Activated T-helper 17 cell treated with anti-CD3 and anti-CD28 coated beads, Interleukin-2, amount 50 U/mL, for 72 hours (primary cell): ENCODE results near the gene AK1. TPM values are rescaled to one million over a fixed set of nuclear protein-coding genes. Genes with fewer than 3 reads are reported as not detected.

Experiments
- ATAC-seq: fragments of 150-1000 bp; cut with Tn5 transposase; replicated peaks from 2 replicates; pipeline ENCODE4 v1.10.0; 2021; ENCODE audit warnings: mild to moderate bottlenecking, moderate library complexity
- H3K27ac Mint-ChIP-seq: one replicate; pipeline ENCODE4 v1.8.0; 2022; ENCODE audit warnings: mixed read lengths
- H3K27me3 Mint-ChIP-seq: one replicate; pipeline ENCODE4 v1.8.0; 2022; ENCODE audit warnings: mixed read lengths
- H3K36me3 Mint-ChIP-seq: one replicate; pipeline ENCODE4 v1.8.0; 2022; ENCODE audit warnings: low read depth, mild to moderate bottlenecking, mixed read lengths
- H3K4me1 Mint-ChIP-seq: one replicate; pipeline ENCODE4 v1.8.0; 2022; ENCODE audit warnings: mixed read lengths
- H3K4me3 Mint-ChIP-seq: one replicate; pipeline ENCODE4 v1.8.0; 2022; ENCODE audit warnings: mild to moderate bottlenecking, mixed read lengths
- H3K9me3 Mint-ChIP-seq: one replicate; pipeline ENCODE4 v1.8.0; 2022; ENCODE audit warnings: mixed read lengths
- total RNA-seq, 2 donors: library from RNA; stranded (reverse); gene quantifications; one replicate each; pipeline ENCODE4 v1.2.3, GENCODE V29; 2022

Gene AK1
- total RNA-seq, 2 donors from 2014 or later: 23.2 to 79.0 TPM

DNA sequence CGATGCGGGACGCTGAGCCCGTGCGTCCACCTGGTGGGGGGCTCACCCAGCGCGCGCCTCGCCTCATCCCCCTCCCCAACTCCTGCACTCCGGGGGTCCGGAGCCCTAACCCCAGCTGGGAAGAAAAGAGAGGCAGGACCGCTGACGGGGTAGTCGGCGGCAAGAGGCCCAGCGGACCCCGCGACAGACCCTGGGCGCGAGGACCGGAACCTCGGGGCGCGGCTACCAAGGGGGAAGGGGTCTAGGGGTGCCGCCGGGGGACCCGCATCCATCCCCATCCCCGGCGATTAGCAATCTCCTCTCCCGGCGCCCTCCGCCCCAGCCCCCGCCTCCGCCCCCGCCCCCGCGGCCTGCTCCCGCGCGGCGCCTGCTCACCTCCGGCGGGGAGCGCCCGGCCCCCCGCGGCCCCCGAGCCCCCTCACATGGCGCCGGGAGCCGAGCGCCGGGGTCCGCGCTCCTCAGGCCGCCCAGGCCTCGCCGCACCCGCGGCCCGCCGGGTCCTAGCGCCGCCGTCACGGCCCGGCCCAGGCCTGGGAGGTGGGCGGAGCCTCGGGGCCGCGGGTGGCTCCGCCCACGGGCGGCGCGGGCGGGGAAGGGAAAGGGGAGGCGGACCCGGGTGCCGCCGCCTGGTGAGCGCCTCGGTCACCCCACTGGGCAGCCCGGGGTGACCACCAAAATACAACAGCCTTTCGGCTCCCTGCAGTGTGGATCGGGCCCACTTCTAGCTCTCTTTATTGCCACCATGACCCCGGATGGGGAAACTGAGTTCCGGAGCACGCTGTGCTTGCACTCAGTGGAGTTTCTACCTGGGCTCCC lies 21.9 kb upstream of the AK1 start, which contains the start of gene ST6GALNAC6:
TSS of gene ST6GALNAC6 (minus strand) at position 476 of the 816 bp plus-strand sequence. CDS start 1,622 bp downstream, outside the sequence.
- H3K4me1 Mint-ChIP-seq: peaks cover 4% of the 10 kb centered on the region
- peak within 1 kb of the TSS; percentile 86 for H3K4me3 Mint-ChIP-seq
- no peaks in the 10 kb centered on the region for H3K27me3 Mint-ChIP-seq
- H3K9me3 Mint-ChIP-seq: no peaks in the 10 kb centered on the region
- peaks cover 48% of the 10 kb centered on the region for H3K36me3 Mint-ChIP-seq
- H3K27ac Mint-ChIP-seq: peak within 1 kb of the TSS; percentile 90
- peak; percentile 78 for ATAC-seq

DNA sequence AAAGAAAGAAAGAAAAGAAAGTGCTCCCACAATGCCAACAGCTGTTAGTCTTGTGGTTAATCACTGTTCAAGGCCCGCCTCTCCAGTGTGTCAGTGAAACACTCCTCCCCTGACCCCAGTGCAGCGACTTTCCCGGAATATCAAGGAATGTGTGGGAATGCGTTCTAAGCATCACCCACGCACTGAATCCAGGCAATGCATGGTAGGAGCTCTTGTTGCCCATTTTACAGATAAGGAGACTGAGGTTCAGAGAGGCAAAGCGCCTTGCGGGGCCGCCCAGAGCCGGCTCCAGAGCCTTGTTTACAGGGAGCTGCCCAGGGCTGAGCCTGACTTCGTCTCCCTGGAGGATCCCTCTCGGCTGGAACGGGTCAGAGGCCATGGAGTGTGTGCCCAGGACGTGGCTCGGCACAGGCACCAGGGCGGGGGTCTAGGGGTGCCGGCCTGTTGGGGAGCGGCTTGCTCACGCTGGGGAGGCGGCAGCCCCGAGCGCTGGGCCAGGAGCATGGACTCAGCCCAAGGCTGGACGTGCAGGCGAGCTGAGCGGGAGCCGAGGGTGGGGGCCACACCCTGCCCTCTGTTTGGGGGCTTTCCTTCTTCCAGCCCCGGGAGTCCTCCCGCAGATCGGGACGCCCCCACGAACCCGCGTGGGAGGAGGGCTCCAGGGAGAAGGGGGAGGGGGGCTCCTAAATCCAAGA lies 21.1 kb upstream of the AK1 start:
- ATAC-seq: peak; percentile 20
- Mint-ChIP-seq H3K27ac (peak overlapping the region; percentile 88), H3K36me3 (peaks cover 48% of the 10 kb centered on the region), H3K9me3 (no peaks in the 10 kb centered on the region), H3K4me1 (peaks cover 3% of the 10 kb centered on the region), H3K4me3 (peak overlapping the region; percentile 80), H3K27me3 (no peaks in the 10 kb centered on the region)

DNA sequence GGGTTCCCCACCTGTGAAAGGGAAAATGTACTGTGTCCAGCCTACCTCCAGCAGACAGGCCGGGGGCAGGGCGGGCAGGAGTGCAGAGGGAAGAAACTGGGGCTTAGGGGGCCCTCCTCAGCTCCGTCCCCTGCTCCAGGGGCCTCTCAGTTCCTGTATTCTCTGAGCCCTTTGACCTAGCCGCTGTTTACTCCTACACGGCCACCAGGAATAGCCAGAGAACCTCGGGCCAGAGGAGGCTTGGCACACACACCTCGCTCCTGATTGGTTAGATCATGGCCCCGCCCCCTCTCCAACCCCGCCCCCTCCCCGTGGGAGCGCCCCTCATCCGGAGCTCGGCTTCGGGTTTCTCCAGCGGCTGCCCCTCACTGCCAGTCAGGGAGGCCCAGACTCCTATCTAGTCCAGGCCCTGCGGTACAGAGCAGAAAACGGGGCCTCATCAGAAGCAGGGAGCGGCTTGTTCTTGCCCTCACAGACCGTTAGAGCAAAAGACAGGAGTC lies 19.8 kb upstream of the AK1 start:
- H3K9me3 Mint-ChIP-seq: no peaks in the 10 kb centered on the region
- H3K4me1 Mint-ChIP-seq: peaks cover 5% of the 10 kb centered on the region
- peak overlapping the region; percentile 80 for H3K4me3 Mint-ChIP-seq
- no peak overlapping the region for H3K27ac Mint-ChIP-seq
- no peaks in the 10 kb centered on the region for H3K27me3 Mint-ChIP-seq
- peaks cover 56% of the 10 kb centered on the region for H3K36me3 Mint-ChIP-seq
- ATAC-seq: no peak

DNA sequence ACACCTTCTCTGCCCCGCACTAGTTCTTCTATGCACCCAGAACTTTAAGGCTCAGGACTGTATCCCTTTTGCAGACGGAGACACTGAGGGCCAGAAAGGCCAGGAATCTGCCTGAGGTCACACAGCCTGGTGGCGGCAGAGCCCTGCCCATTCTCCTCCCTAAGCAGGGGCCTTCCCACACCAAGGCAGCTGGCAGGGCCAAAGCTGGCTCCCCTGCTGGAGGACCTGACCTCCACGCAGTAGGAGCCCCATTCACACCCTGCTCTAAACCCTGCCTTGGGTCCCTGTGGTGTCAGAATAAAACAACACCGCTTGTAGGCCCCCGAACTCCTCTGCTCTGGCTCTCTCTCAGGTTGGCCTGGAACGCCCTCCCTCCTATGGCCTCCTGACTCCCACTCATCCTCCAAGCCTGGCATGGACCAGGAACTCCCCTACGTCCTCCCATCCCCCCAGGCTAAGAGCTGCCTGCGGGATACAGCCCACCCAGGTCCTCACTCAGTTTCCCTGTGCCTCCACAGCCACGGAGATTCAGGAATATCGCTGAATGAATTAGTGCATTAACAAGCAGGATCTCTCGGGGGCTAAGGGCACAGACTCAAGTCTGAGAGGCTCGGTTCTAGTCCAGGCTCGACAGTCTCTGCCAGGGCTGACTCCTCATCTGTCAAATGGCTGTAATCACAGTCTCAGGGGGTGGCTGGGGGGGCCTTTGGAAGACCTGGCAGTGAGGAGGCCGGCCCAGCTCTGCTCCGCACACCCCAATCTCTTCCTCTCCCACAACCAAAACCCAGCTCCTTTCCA lies 19.1 kb upstream of the AK1 start:
- Mint-ChIP-seq H3K36me3 (peaks cover 63% of the 10 kb centered on the region), H3K4me1 (peaks cover 6% of the 10 kb centered on the region), H3K27ac (no peak overlapping the region), H3K4me3 (no peak overlapping the region), H3K9me3 (no peaks in the 10 kb centered on the region), H3K27me3 (no peaks in the 10 kb centered on the region)
- no peak for ATAC-seq

DNA sequence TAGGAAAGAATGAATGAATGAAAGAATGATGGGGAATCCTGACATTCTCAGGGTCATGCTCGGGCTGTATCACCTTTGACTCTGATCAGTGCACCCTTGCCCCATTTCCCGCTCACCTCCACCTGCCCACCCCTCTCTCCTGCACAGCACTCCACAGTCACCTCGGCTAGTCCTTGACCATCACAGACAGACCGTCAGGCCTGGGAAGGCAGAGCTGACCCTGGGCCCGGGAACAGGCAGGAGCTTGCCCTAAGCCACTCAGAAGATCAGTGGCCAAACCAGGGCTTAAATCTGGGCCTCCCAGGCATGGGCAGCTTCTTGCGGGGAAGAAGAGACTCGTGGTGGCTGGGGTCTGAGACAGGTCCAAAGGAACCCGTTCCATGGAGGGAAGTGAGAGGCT lies 18.3 kb upstream of the AK1 start:
- H3K9me3 Mint-ChIP-seq: no peaks in the 10 kb centered on the region
- no peaks in the 10 kb centered on the region for H3K27me3 Mint-ChIP-seq
- peaks cover 11% of the 10 kb centered on the region for H3K4me1 Mint-ChIP-seq
- no peak overlapping the region for H3K4me3 Mint-ChIP-seq
- peaks cover 70% of the 10 kb centered on the region for H3K36me3 Mint-ChIP-seq
- ATAC-seq: no peak
- H3K27ac Mint-ChIP-seq: no peak overlapping the region

DNA sequence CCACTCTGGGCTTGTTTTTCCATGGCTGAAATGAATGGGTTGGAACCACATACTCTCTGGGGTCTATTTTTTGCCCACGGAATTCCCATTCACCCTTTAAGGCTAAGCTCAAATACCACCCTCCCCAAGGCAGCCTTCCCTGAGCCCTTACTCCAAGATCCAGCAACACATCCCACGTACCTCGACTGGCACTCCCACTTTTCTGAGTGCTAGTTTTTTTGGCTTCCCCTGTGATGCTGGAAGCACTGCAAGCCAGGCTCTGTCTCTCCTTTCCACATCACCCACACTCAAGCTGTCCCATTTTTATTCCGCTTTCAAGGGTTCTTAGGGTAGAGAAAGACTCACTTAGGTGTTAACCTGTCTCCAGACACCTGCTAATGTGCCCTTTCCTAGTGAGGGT lies 15.9 kb upstream of the AK1 start:
- Mint-ChIP-seq H3K4me3 (no peak overlapping the region), H3K27ac (peak overlapping the region; percentile 56), H3K36me3 (peaks cover 89% of the 10 kb centered on the region), H3K9me3 (no peaks in the 10 kb centered on the region), H3K27me3 (no peaks in the 10 kb centered on the region), H3K4me1 (peaks cover 11% of the 10 kb centered on the region)
- ATAC-seq: no peak

DNA sequence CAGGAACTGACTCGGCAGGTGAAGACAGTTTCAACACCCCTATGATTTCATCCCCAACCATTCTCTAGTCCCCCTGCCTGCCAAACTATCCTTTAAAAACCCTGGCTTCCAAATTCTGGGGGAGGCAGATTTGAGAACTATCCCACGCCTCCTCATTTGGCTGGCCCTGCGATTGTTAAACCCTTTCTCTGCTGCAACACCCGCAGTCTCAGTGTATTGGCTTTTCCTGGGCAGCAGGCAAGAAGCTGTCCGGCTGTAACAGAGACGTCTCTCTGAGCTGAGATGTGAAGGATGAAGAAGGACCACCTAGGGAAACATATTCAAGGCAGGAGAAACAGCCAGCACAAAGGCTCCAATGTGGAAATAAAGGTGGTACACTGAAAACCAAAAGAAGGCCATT lies 15.4 kb upstream of the AK1 start:
- no peak for ATAC-seq
- H3K27me3 Mint-ChIP-seq: no peaks in the 10 kb centered on the region
- peak overlapping the region; percentile 22 for H3K27ac Mint-ChIP-seq
- H3K9me3 Mint-ChIP-seq: no peaks in the 10 kb centered on the region
- H3K4me3 Mint-ChIP-seq: no peak overlapping the region
- H3K4me1 Mint-ChIP-seq: peaks cover 11% of the 10 kb centered on the region
- H3K36me3 Mint-ChIP-seq: peaks cover 94% of the 10 kb centered on the region

DNA sequence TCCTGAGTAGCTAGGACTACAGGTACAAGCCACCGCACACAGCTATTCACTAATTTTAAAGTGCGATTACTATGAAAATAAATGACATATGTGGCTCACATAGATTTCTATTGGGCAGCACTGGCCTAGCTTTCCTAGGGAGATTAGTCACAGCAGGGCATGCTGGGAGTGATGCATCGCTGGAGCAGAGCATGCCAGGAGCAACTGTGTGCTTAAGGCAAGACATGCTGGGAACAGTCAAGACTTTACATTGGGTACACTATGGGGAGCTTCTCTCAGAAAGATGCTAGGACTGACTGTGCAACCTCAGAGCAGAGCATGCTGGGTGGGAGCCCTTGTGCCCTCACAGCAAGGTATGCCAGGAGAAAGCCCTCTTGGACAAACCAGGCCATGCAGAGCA lies 12.6 kb upstream of the AK1 start:
- Mint-ChIP-seq H3K27ac (no peak overlapping the region), H3K4me1 (peaks cover 11% of the 10 kb centered on the region), H3K4me3 (no peak overlapping the region), H3K9me3 (no peaks in the 10 kb centered on the region), H3K36me3 (peaks cover 91% of the 10 kb centered on the region), H3K27me3 (no peaks in the 10 kb centered on the region)
- ATAC-seq: peak; percentile 23

DNA sequence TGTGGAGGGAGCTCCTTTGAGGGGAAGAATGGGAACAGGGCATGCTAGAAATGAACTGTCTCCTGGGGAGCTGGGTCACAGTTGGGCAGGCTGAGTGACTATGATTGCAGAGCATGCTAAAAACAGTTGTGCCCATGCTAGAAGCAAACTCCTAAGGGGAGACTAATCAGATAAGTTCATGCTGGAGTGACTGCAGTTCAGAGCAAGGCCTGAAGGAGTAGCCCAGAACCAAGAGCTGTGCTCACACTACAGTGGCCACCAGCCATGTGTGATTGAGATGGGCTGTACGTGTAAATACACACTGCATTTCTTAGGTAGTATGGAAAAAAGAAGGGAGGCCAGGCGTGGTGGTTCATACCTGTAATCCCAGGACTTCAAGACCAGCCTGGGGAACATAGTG lies 10.3 kb upstream of the AK1 start:
- Mint-ChIP-seq H3K4me1 (peaks cover 11% of the 10 kb centered on the region), H3K27me3 (no peaks in the 10 kb centered on the region), H3K9me3 (no peaks in the 10 kb centered on the region), H3K4me3 (no peak overlapping the region), H3K36me3 (peaks cover 79% of the 10 kb centered on the region), H3K27ac (no peak overlapping the region)
- ATAC-seq: no peak

DNA sequence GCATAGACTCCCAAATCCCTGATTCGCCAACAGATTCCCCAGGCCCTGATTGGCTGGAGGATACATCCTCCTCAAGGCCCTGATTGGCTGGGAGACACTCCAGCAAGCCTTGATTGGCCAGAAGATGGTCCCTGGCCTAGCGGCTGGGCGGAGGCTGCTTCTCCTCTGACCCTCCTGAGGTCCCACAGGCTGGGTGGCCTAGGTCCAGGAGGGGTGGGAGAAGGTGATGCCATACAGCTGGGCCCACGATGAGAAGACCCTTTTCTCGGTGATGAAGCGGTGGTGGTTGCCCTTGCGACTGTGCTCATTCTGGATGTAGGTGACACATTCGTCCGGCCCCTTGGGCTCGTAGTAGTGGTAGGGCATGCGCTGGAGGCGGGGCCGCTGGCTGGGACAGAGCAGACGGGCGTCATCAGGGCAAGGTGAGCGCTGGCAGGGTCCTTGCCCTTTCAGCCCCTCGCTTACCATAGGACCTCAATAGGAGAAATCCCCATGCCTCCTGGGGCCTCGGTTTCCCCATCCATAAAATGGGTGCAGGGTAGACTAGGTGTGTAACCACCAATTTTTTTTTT lies 9.0 kb upstream of the AK1 start:
- Mint-ChIP-seq H3K4me3 (no peak overlapping the region), H3K27ac (no peak overlapping the region), H3K9me3 (no peaks in the 10 kb centered on the region), H3K27me3 (no peaks in the 10 kb centered on the region), H3K4me1 (peaks cover 9% of the 10 kb centered on the region), H3K36me3 (peaks cover 66% of the 10 kb centered on the region)
- no peak for ATAC-seq

DNA sequence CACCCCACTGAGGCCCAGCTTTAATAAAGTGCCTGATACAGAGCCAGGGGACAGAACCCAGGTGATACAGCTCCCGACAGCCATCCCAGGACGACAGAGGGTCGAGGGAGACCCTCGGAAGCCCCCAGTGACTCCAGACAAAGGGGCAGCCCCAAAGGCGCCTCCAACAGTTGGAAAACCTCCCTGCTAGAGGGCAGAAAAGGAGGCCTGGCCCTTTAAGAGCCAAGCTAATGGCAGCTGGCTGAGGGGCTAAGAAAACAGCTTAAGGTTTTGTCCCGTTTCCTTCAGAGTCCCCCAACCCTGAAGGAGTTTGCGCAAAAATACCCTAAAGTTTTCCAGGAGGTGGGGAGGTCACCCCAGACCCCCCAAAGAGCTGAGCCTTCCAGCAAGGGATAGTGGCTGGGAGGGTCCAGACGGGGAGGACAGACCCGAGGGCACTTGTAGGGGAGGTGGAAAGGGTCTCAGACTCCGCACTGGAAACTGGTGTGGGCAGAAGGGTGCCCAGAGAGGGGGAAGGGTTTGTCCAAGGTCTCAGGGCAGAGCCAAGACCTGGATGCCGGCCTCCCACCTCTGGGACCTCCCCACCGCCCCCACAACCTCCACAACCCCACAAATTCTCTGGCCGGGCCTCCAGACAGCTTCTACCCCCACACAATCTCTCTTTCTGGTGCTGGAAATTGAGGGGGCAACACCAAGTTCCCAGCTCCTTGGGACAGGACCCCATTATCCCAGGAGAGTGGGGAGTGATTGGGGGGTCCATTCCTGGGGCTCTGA lies 8.2 kb upstream of the AK1 start:
- Mint-ChIP-seq H3K27ac (peak overlapping the region; percentile 65), H3K36me3 (peaks cover 59% of the 10 kb centered on the region), H3K27me3 (no peaks in the 10 kb centered on the region), H3K9me3 (no peaks in the 10 kb centered on the region), H3K4me3 (no peak overlapping the region), H3K4me1 (peaks cover 5% of the 10 kb centered on the region)
- no peak for ATAC-seq

DNA sequence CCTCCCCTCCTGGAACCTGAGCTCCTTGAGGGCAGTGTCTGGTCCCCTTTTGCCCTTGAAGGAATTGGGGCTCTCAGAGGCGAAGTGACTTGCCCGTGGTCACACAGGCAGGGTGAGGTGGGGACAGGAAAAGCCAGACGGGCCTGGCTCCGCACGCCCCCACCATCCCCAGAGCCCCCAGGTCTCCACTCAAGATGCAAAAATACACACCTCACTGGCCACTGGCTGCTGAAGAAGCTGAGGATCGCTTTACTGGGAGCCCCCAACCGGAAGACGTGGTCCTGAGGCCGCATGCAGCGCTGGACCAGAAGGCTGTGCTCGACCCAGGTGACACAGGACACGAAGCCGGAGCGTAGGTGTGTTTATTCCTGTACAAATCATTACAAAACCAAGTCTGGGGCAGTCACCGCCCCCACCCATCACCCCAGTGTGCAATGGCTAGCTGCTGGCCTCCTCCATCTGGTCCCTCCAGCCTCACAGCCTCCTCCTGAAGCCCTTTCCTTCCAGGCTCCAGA lies 7.6 kb upstream of the AK1 start:
- Mint-ChIP-seq H3K27me3 (no peaks in the 10 kb centered on the region), H3K4me1 (peaks cover 5% of the 10 kb centered on the region), H3K36me3 (peaks cover 52% of the 10 kb centered on the region), H3K4me3 (no peak overlapping the region), H3K9me3 (no peaks in the 10 kb centered on the region), H3K27ac (peak overlapping the region; percentile 65)
- no peak for ATAC-seq

DNA sequence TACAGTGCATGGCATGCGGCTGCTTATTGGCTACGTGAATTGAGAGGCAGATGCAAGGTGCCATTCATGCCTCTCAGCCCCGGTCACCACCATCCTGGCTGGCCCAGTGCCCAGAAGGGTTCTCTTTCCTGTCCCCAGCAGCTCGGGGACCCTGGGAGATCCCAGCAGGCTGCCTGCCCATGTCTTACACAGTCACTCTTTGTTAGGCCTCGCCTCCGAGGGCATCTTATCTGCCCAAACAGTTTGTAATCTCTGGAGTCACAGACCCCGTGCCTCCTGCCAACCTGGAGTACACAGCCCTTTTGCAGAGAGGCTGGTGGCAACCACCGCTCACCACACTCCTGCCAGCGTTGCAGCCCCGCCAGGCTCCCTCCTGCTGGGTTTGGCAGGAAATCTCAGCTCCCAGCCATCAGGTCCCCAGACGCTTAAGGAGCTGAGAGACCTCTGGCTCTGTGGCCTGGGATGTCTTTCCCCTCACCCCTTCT lies 7.0 kb upstream of the AK1 start:
- H3K4me3 Mint-ChIP-seq: no peak overlapping the region
- no peaks in the 10 kb centered on the region for H3K27me3 Mint-ChIP-seq
- H3K4me1 Mint-ChIP-seq: peaks cover 5% of the 10 kb centered on the region
- peaks cover 46% of the 10 kb centered on the region for H3K36me3 Mint-ChIP-seq
- H3K9me3 Mint-ChIP-seq: no peaks in the 10 kb centered on the region
- ATAC-seq: no peak
- peak overlapping the region; percentile 65 for H3K27ac Mint-ChIP-seq
